Astrocyte (in vitro differentiated cells and primary cell): ENCODE results near the gene ABCC12. TPM values are rescaled to one million over a fixed set of nuclear protein-coding genes. Genes with fewer than 3 reads are reported as not detected.

Source experiments
- DNase-seq: peaks from one replicate; pipeline ENCODE4 v3.0.0-alpha.2; 2010; ENCODE audit warnings: low read depth
- FAIRE-seq: peaks from 2 replicates; lab custom pipeline; 2011; peaks lifted over from hg19 to GRCh38; lab: Jason Lieb, UNC
- H2AFZ ChIP-seq: 2 replicates; pipeline ENCODE4 v1.6.0; 2012; ENCODE audit warnings: low read depth, low read length, inconsistent platforms
- H3K27ac ChIP-seq: 2 replicates; pipeline ENCODE4 v1.5.1; 2011; ENCODE audit warnings: low read depth, low read length, inconsistent platforms
- H3K27me3 ChIP-seq: 2 replicates; pipeline ENCODE4 v1.6.0; 2011; ENCODE audit warnings: low read length, inconsistent platforms; ENCODE audit not compliant: insufficient read depth
- H3K36me3 ChIP-seq: 2 replicates; pipeline ENCODE4 v1.5.1; 2011; ENCODE audit warnings: low read length, inconsistent platforms; ENCODE audit not compliant: insufficient read depth
- H3K4me1 ChIP-seq: 2 replicates; pipeline ENCODE4 v1.5.1; 2011; ENCODE audit warnings: low read length, inconsistent platforms; ENCODE audit not compliant: insufficient read depth
- H3K4me2 ChIP-seq: 2 replicates; pipeline ENCODE4 v1.6.0; 2012; ENCODE audit warnings: low read length, inconsistent platforms
- H3K4me3 ChIP-seq: 2 replicates; pipeline ENCODE4 v1.5.1; 2011; ENCODE audit warnings: low read depth, mild to moderate bottlenecking, low read length, inconsistent platforms; ENCODE audit not compliant: insufficient read depth
- H3K79me2 ChIP-seq: 2 replicates; pipeline ENCODE4 v1.6.0; 2012; ENCODE audit warnings: mild to moderate bottlenecking, low read length, inconsistent platforms; ENCODE audit not compliant: insufficient read depth
- H3K9ac ChIP-seq: 2 replicates; pipeline ENCODE4 v1.6.0; 2012; ENCODE audit warnings: mild to moderate bottlenecking, low read length, inconsistent platforms
- H3K9me3 ChIP-seq: 2 replicates; pipeline ENCODE4 v1.5.1; 2012; ENCODE audit warnings: low read depth, mild to moderate bottlenecking, low read length, inconsistent platforms; ENCODE audit not compliant: insufficient read depth
- H4K20me1 ChIP-seq: 2 replicates; pipeline ENCODE4 v1.6.0; 2012; ENCODE audit warnings: low read length, inconsistent platforms; ENCODE audit not compliant: insufficient read depth
- H3K27ac Mint-ChIP-seq: one replicate; pipeline ENCODE4 v1.8.0; 2021; ENCODE audit warnings: mild to moderate bottlenecking, mixed read lengths; ENCODE audit not compliant: unreplicated experiment
- H3K27me3 Mint-ChIP-seq: one replicate; pipeline ENCODE4 v1.8.0; 2021; ENCODE audit warnings: low read depth, mixed read lengths; ENCODE audit not compliant: unreplicated experiment
- H3K36me3 Mint-ChIP-seq: one replicate; pipeline ENCODE4 v1.8.0; 2021; ENCODE audit warnings: low read depth, mixed read lengths; ENCODE audit not compliant: unreplicated experiment
- H3K4me1 Mint-ChIP-seq: one replicate; pipeline ENCODE4 v1.8.0; 2021; ENCODE audit warnings: low read depth, mixed read lengths; ENCODE audit not compliant: unreplicated experiment
- H3K4me3 Mint-ChIP-seq: one replicate; pipeline ENCODE4 v1.8.0; 2021; ENCODE audit warnings: mild to moderate bottlenecking, moderate library complexity, mixed read lengths; ENCODE audit not compliant: unreplicated experiment
- H3K9me3 Mint-ChIP-seq: one replicate; pipeline ENCODE4 v1.8.0; 2021; ENCODE audit warnings: mild to moderate bottlenecking, mixed read lengths; ENCODE audit not compliant: unreplicated experiment
- CTCF ChIP-seq: IDR thresholded peaks from 2 replicates; pipeline ENCODE4 v1.5.1; 2011; ENCODE audit warnings: low read depth, mild to moderate bottlenecking, inconsistent platforms, low read length, moderate library complexity; ENCODE audit not compliant: insufficient read depth
- EZH2 ChIP-seq: IDR thresholded peaks from 2 replicates; pipeline ENCODE4 v1.6.1; 2012; ENCODE audit warnings: mild to moderate bottlenecking, low read length, inconsistent platforms; ENCODE audit not compliant: insufficient read depth
- total RNA-seq: library from RNA; stranded (reverse); gene quantifications from 2 replicates; pipeline ENCODE4 v1.2.1, GENCODE V29; 2021

The ABCC12 gene
- total RNA-seq, 1 donor from 2014 or later, result not detected

DNA sequence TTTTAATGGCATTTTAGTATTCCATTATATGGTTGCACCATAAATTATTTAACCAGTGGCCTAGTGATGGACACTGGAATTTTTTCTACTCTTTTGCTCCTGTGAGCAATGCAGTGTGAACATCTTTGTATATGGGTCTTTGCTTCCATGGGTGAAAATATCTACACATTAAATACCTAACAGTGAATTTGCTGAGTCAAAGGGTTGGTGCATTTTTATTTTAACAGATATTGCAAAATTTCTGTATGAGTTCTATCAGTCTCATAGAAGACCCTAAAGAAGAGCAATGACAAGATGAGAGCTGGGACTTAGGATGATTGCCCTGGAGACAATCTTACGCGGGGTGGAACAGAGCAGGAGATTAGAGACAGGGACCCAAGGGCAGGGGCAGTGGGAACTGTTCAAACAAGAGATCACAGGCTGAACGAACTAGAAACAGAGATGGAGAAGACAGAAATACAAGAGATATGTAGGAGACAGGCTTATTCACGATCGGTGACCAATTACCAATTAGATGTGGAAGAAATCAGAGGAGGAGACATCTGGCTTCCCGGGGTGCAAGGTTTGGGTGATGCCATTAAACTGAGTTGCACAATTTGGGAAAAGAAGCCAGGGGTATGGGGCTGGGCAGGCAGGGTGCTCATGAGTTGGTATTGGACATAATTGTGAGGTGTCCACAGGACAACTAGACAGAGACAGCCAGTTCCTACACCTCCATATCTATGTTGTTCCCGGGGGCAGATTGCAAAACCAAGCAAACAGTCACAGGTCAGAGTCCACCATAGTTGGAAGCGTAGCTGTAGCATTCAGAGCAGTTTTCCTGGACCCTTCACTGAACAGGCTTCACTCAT lies 48.4 kb upstream of the ABCC12 start:
- H3K27me3 ChIP-seq, result peaks cover 5% of the 10 kb centered on the region
- TF ChIP-seq CTCF, result no peak
- no peak for TF ChIP-seq EZH2
- no peaks in the 10 kb centered on the region for H3K4me1 ChIP-seq
- no peak overlapping the region for H3K4me3 Mint-ChIP-seq
- H3K27ac Mint-ChIP-seq, result no peak overlapping the region
- H3K4me3 ChIP-seq, result no peak overlapping the region
- no peaks in the 10 kb centered on the region for H3K36me3 ChIP-seq
- H4K20me1 ChIP-seq, result no peaks in the 10 kb centered on the region
- H3K9ac ChIP-seq, result no peak overlapping the region
- DNase-seq (no peak), FAIRE-seq (no peak)
- H3K9me3 ChIP-seq, result no peaks in the 10 kb centered on the region
- H3K4me1 Mint-ChIP-seq, result no peaks in the 10 kb centered on the region
- no peak overlapping the region for H3K4me2 ChIP-seq
- H3K9me3 Mint-ChIP-seq, result no peaks in the 10 kb centered on the region
- H2AFZ ChIP-seq, result no peak overlapping the region
- no peaks in the 10 kb centered on the region for H3K79me2 ChIP-seq
- H3K27me3 Mint-ChIP-seq, result peaks cover 8% of the 10 kb centered on the region
- H3K27ac ChIP-seq, result no peak overlapping the region
- H3K36me3 Mint-ChIP-seq, result no peaks in the 10 kb centered on the region

DNA sequence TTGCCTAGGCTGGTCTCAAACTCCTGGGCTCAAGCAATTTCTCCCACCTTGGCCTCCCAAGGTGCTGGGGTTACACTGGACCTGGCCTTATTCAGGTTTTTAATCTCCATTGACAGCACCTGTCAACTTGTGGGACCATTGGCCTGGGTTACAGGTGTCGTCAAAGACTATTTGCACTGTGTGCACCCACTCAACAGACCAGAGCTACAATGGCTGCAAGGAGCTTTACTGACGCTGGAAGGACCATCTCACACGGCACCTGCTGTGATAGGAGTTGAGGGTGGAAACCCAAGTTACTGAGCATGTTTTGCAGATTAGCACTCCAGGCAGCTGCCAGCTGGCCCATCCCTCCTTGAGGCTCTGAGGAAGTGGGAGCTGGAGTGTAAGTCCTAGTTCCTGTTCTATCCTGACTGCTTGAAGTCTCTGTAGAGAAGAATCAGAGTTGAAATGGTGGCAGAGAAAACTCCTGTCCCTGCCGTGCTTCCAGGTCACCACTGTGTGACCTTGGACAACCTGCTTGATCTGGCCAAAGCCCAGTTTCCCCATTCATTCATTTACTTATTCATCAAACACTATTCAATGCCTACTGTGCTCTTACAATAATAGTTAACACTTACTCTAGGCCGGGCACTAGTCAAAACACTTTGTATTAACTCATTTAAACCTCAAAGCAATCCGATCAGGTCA lies 45.9 kb upstream of the ABCC12 start:
- H2AFZ ChIP-seq, result no peak overlapping the region
- H3K4me1 Mint-ChIP-seq, result no peaks in the 10 kb centered on the region
- H3K4me3 Mint-ChIP-seq, result no peak overlapping the region
- DNase-seq (no peak), FAIRE-seq (no peak)
- H3K9me3 ChIP-seq, result no peaks in the 10 kb centered on the region
- no peaks in the 10 kb centered on the region for H3K36me3 Mint-ChIP-seq
- no peaks in the 10 kb centered on the region for H3K79me2 ChIP-seq
- H3K27me3 Mint-ChIP-seq, result peaks cover 2% of the 10 kb centered on the region
- H3K9ac ChIP-seq, result no peak overlapping the region
- H3K9me3 Mint-ChIP-seq, result no peaks in the 10 kb centered on the region
- peaks cover 2% of the 10 kb centered on the region for H3K27me3 ChIP-seq
- TF ChIP-seq EZH2, result no peak
- no peak for TF ChIP-seq CTCF
- no peaks in the 10 kb centered on the region for H3K36me3 ChIP-seq
- H3K4me3 ChIP-seq, result no peak overlapping the region
- H3K27ac ChIP-seq, result no peak overlapping the region
- H3K27ac Mint-ChIP-seq, result no peak overlapping the region
- no peaks in the 10 kb centered on the region for H3K4me1 ChIP-seq
- H4K20me1 ChIP-seq, result no peaks in the 10 kb centered on the region
- no peak overlapping the region for H3K4me2 ChIP-seq
